HG02588 (cell line): ENCODE results near the gene STRBP.
"Not testable (repeated sequence)": the region's sequence is repeated elsewhere in the genome, so short reads cannot be mapped to it uniquely, and the experiment has no call there.

Experiments
- ATAC-seq: cut with Tn5 transposase; IDR thresholded peaks from one replicate; pipeline ENCODE4 v1.9.1; 2021; ENCODE audit warnings: mild to moderate bottlenecking, moderate library complexity; ENCODE audit not compliant: unreplicated experiment

The STRBP gene

GRCh38 chr9:123268465-123269259, at the start of gene STRBP:
Gene STRBP (minus strand): TSS chr9:123268586. CDS start chr9:123184134, 84,452 bp downstream.
- peak; percentile 91 for ATAC-seq

- no peak for ATAC-seq
These were observed 47.8 kb upstream of the STRBP start for GRCh38 chr9:123316053-123316718.

- no peak for ATAC-seq
These were observed 47.2 kb upstream of the STRBP start for GRCh38 chr9:123315635-123316034.

- ATAC-seq, result no peak
These were observed 46.2 kb upstream of the STRBP start for GRCh38 chr9:123314617-123315016.

- no peak for ATAC-seq
These were observed 44.0 kb upstream of the STRBP start for GRCh38 chr9:123312306-123312877.

- no peak for ATAC-seq
These were observed 42.9 kb upstream of the STRBP start for GRCh38 chr9:123311250-123311752.

- no peak for ATAC-seq
These were observed 42.3 kb upstream of the STRBP start for GRCh38 chr9:123310551-123311249.

GRCh38 chr9:123309611-123310010, 41.2 kb upstream of the STRBP start:
- ATAC-seq, result no peak

GRCh38 chr9:123305879-123306278, 37.5 kb upstream of the STRBP start:
- no peak for ATAC-seq

GRCh38 chr9:123304340-123304691, 35.9 kb upstream of the STRBP start:
- no peak for ATAC-seq

- no peak for ATAC-seq
These were observed 34.2 kb upstream of the STRBP start for GRCh38 chr9:123302348-123303214.

- ATAC-seq, result not testable (repeated sequence)
These were observed 33.5 kb upstream of the STRBP start for GRCh38 chr9:123301936-123302335.

- no peak for ATAC-seq
These were observed 32.2 kb upstream of the STRBP start for GRCh38 chr9:123300554-123300953.

- no peak for ATAC-seq
These were observed 31.3 kb upstream of the STRBP start for GRCh38 chr9:123299558-123300126.

GRCh38 chr9:123296174-123296573, 27.8 kb upstream of the STRBP start:
- no peak for ATAC-seq

- ATAC-seq, result no peak
These were observed 23.4 kb upstream of the STRBP start for GRCh38 chr9:123291736-123292135.

GRCh38 chr9:123290764-123291163, 22.4 kb upstream of the STRBP start:
- no peak for ATAC-seq

GRCh38 chr9:123287639-123288038, 19.3 kb upstream of the STRBP start:
- no peak for ATAC-seq

- no peak for ATAC-seq
These were observed 17.9 kb upstream of the STRBP start for GRCh38 chr9:123286324-123286723.

- ATAC-seq, result no peak
These were observed 16.3 kb upstream of the STRBP start for GRCh38 chr9:123284656-123285055.
